ENCODE measurements around the gene MAP1LC3B2. TPM values are rescaled to one million over a fixed set of nuclear protein-coding genes. Genes with fewer than 3 reads are reported as not detected.

Gene MAP1LC3B2
- total RNA-seq, 1 donor from 2014 or later = 0.86 TPM

- peaks cover 5% of the 10 kb centered on the region for H3K4me1 Mint-ChIP-seq (ENCODE audit: low read depth)
- TF ChIP-seq, protein P1, sequence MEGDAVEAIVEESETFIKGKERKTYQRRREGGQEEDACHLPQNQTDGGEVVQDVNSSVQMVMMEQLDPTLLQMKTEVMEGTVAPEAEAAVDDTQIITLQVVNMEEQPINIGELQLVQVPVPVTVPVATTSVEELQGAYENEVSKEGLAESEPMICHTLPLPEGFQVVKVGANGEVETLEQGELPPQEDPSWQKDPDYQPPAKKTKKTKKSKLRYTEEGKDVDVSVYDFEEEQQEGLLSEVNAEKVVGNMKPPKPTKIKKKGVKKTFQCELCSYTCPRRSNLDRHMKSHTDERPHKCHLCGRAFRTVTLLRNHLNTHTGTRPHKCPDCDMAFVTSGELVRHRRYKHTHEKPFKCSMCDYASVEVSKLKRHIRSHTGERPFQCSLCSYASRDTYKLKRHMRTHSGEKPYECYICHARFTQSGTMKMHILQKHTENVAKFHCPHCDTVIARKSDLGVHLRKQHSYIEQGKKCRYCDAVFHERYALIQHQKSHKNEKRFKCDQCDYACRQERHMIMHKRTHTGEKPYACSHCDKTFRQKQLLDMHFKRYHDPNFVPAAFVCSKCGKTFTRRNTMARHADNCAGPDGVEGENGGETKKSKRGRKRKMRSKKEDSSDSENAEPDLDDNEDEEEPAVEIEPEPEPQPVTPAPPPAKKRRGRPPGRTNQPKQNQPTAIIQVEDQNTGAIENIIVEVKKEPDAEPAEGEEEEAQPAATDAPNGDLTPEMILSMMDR (IDR thresholded peaks at IDR 0.05; ENCODE audit: unreplicated experiment) = no peak
- peaks cover 8% of the 10 kb centered on the region for H3K27me3 Mint-ChIP-seq
- peaks cover 2% of the 10 kb centered on the region for H3K36me3 Mint-ChIP-seq (ENCODE audit: insufficient read depth)
- no peak for DNase-seq (ENCODE audit: low spot score, unreplicated experiment)
- no peak overlapping the region for H3K4me3 Mint-ChIP-seq (ENCODE audit: low read depth)
- no peak overlapping the region for H3K27ac Mint-ChIP-seq
- peaks cover 9% of the 10 kb centered on the region for H3K9me3 Mint-ChIP-seq (ENCODE audit: low read depth)
Observed at GRCh38 chr12:116619246-116619645, 60.1 kb downstream of the MAP1LC3B2 start.

GRCh38 chr12:116620124-116620491, 60.9 kb downstream of the MAP1LC3B2 start:
- Mint-ChIP-seq H3K36me3 (ENCODE audit: insufficient read depth) (peaks cover 2% of the 10 kb centered on the region), H3K27me3 (peaks cover 8% of the 10 kb centered on the region), H3K9me3 (ENCODE audit: low read depth) (peaks cover 9% of the 10 kb centered on the region), H3K27ac (no peak overlapping the region), H3K4me3 (ENCODE audit: low read depth) (no peak overlapping the region), H3K4me1 (ENCODE audit: low read depth) (peaks cover 5% of the 10 kb centered on the region)
- no peak for DNase-seq (ENCODE audit: low spot score, unreplicated experiment)
- TF ChIP-seq, protein P1 (IDR thresholded peaks at IDR 0.05; ENCODE audit: unreplicated experiment) = no peak

DNA sequence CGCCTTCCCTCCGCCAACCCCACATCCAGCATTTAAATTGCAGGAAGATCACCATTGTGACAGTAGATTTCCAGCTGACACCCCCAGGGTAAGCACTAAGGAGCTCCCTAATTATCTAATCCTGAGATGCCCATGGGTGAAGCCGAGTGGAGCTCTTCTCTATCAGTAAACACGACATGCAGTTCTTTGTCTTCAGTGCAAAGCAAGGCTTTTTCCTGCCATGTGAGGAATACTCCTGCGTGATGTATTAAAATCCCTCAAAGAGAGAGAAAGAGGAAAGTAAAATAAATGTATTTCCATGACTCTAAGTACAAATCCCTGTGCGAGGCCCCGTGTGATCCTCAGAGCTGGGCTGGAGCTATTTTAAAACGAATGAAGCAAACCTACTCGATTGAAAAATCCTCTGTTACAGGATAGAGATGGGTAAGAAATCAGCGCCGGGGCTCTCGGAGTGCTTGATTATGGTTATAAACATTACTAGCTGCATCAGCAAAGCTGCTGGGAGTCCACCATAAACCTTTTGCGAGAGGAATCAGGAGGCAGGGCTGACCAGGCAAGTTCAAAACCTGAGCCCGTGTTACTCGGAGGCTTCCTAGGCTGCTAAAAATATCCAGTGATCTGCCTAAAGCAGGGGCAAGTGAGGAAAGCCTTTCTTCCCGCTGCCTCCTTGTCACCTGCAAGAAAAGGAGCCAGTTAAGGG, 61.5 kb downstream of the MAP1LC3B2 start:
- H3K36me3 Mint-ChIP-seq (ENCODE audit: insufficient read depth) = peaks cover 2% of the 10 kb centered on the region
- DNase-seq (ENCODE audit: low spot score, unreplicated experiment) = no peak
- H3K4me1 Mint-ChIP-seq (ENCODE audit: low read depth) = peaks cover 5% of the 10 kb centered on the region
- TF ChIP-seq, protein P1 (IDR thresholded peaks at IDR 0.05; ENCODE audit: unreplicated experiment) = no peak
- H3K27ac Mint-ChIP-seq = no peak overlapping the region
- H3K27me3 Mint-ChIP-seq = peaks cover 8% of the 10 kb centered on the region
- peaks cover 9% of the 10 kb centered on the region for H3K9me3 Mint-ChIP-seq (ENCODE audit: low read depth)
- H3K4me3 Mint-ChIP-seq (ENCODE audit: low read depth) = no peak overlapping the region

GRCh38 chr12:116621194-116621593, 62.0 kb downstream of the MAP1LC3B2 start:
- peaks cover 5% of the 10 kb centered on the region for H3K4me1 Mint-ChIP-seq (ENCODE audit: low read depth)
- TF ChIP-seq, protein P1 (IDR thresholded peaks at IDR 0.05; ENCODE audit: unreplicated experiment) = no peak
- H3K27ac Mint-ChIP-seq = no peak overlapping the region
- H3K9me3 Mint-ChIP-seq (ENCODE audit: low read depth) = peaks cover 9% of the 10 kb centered on the region
- H3K4me3 Mint-ChIP-seq (ENCODE audit: low read depth) = no peak overlapping the region
- no peak for DNase-seq (ENCODE audit: low spot score, unreplicated experiment)
- H3K36me3 Mint-ChIP-seq (ENCODE audit: insufficient read depth) = peaks cover 2% of the 10 kb centered on the region
- peaks cover 8% of the 10 kb centered on the region for H3K27me3 Mint-ChIP-seq

- no peak for DNase-seq (ENCODE audit: low spot score, unreplicated experiment)
- TF ChIP-seq, protein P1 (IDR thresholded peaks at IDR 0.05; ENCODE audit: unreplicated experiment) = no peak
- Mint-ChIP-seq H3K4me1 (ENCODE audit: low read depth) (no peaks in the 10 kb centered on the region), H3K36me3 (ENCODE audit: insufficient read depth) (peaks cover 2% of the 10 kb centered on the region), H3K27ac (peak overlapping the region; percentile 49), H3K4me3 (ENCODE audit: low read depth) (no peak overlapping the region), H3K27me3 (peaks cover 12% of the 10 kb centered on the region), H3K9me3 (ENCODE audit: low read depth) (peaks cover 9% of the 10 kb centered on the region)
Observed at GRCh38 chr12:116624516-116624915, 65.3 kb downstream of the MAP1LC3B2 start.

All from progenitor cell of endocrine pancreas (in vitro differentiated cells).